Hair follicular keratinocyte (primary cell): ENCODE results near the gene ROBO1. TPM values are rescaled to one million over a fixed set of nuclear protein-coding genes. Genes with fewer than 3 reads are reported as not detected.

Source experiments
- total RNA-seq: library from RNA; depleted of rRNA; stranded (reverse); fragments of >200 nt; gene quantifications from 2 replicates; pipeline ENCODE4 v1.2.3, GENCODE V29; 2015

ROBO1 gene
- 16.6 and 20.8 TPM in 2 replicates for total RNA-seq

DNA sequence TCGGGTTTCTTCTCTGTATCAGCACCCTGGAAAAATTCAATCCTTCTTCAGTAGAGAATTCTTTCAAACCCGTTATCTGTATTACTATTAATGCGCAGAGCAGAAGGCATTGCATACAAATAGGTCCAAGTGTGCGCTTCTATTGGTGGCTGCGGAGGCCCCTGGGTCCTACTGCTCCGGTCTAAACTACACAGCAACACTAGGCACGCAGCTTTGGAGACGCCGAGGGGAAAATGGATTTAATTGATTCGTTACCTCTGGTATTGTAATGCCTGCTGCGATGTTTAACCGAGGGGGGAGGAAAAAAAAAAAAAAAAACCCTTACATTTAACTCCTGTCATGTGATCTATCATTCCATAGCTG is at the start of gene ROBO1:
Gene ROBO1, minus strand, starts transcription at position 94 of the 363 bp plus-strand sequence.

